Measurements from ENCODE around the gene FEZF1.
"Not testable (repeated sequence)": the region's sequence is repeated elsewhere in the genome, so short reads cannot be mapped to it uniquely, and the experiment has no call there.

Gene FEZF1

DNA sequence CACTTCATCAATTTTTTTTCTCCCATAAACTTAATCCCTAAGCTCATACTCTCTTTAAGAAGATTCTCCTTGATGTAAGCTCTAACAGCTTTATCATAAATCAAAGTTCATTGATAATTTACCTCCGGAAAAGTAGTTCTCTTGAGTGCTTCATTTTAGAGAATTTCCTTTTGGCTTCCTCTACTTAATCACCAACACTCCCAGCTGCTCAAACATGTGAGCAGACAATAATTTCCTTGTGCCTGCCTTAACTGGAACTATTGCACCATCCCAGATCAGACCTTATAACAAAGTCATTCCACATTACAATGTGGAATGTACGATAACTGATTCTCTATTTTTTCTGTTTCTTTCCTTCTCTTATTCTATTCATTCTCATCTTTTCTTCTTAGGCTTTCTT lies 5.9 kb downstream of the FEZF1 start:
- no peak for DNase-seq (ENCODE audit: low read depth)
- TF ChIP-seq, protein P1, sequence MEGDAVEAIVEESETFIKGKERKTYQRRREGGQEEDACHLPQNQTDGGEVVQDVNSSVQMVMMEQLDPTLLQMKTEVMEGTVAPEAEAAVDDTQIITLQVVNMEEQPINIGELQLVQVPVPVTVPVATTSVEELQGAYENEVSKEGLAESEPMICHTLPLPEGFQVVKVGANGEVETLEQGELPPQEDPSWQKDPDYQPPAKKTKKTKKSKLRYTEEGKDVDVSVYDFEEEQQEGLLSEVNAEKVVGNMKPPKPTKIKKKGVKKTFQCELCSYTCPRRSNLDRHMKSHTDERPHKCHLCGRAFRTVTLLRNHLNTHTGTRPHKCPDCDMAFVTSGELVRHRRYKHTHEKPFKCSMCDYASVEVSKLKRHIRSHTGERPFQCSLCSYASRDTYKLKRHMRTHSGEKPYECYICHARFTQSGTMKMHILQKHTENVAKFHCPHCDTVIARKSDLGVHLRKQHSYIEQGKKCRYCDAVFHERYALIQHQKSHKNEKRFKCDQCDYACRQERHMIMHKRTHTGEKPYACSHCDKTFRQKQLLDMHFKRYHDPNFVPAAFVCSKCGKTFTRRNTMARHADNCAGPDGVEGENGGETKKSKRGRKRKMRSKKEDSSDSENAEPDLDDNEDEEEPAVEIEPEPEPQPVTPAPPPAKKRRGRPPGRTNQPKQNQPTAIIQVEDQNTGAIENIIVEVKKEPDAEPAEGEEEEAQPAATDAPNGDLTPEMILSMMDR (conservative IDR thresholded peaks at IDR 0.05; ENCODE audit: control insufficient read depth, insufficient read depth, low read depth, low read length) = no peak
- no peak overlapping the region for H3K4me3 ChIP-seq (ENCODE audit: control insufficient read depth, low read depth, low read length)

GRCh38 chr7:122298131-122298530 lies 6.4 kb downstream of the FEZF1 start:
- no peak for DNase-seq (ENCODE audit: low read depth)
- no peak overlapping the region for H3K4me3 ChIP-seq (ENCODE audit: control insufficient read depth, low read depth, low read length)
- TF ChIP-seq, protein P1 (conservative IDR thresholded peaks at IDR 0.05; ENCODE audit: control insufficient read depth, insufficient read depth, low read depth, low read length) = no peak

DNA sequence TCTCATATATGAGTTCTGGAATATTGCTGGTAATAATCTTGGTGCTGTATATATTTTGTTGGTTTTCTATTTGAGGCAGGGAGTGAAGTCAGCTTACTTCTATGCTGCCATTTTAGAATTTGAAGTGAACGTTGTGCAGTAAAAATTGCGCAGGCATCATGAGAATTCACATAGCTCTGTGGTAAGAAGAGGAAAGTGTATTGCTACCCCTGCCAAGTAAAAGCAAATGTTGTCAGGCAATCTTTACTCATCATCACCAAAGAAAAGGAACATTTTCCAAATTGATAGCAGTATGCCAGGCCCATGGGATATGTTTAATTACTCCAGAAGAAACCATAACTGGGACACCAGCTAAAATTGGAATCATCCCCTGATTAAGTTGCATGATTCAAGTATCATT lies 13.4 kb downstream of the FEZF1 start:
- TF ChIP-seq, protein P1 (conservative IDR thresholded peaks at IDR 0.05; ENCODE audit: control insufficient read depth, insufficient read depth, low read depth, low read length) = no peak
- H3K4me3 ChIP-seq (ENCODE audit: control insufficient read depth, low read depth, low read length) = no peak overlapping the region
- no peak for DNase-seq (ENCODE audit: low read depth)

DNA sequence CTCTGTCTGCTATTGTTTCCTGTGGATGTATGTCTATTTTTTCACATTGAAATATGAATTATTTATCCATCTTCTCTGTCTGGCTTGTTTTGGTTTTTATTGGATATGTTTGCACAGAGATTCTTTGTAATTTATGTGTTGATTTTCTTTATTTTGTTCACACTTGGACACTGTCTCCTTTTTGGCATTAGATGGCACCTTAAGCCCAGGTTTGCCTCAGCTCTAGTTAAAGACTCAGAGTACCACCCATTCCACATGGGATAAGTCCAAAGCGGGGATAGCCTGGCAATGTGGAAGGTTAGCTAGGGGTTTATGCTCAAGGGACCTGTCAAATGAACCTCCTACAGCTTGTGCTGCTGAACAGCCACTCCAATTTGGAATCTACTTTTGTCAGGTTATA lies 14.1 kb downstream of the FEZF1 start:
- no peak overlapping the region for H3K4me3 ChIP-seq (ENCODE audit: control insufficient read depth, low read depth, low read length)
- no peak for DNase-seq (ENCODE audit: low read depth)
- TF ChIP-seq, protein P1 (conservative IDR thresholded peaks at IDR 0.05; ENCODE audit: control insufficient read depth, insufficient read depth, low read depth, low read length) = no peak

DNA sequence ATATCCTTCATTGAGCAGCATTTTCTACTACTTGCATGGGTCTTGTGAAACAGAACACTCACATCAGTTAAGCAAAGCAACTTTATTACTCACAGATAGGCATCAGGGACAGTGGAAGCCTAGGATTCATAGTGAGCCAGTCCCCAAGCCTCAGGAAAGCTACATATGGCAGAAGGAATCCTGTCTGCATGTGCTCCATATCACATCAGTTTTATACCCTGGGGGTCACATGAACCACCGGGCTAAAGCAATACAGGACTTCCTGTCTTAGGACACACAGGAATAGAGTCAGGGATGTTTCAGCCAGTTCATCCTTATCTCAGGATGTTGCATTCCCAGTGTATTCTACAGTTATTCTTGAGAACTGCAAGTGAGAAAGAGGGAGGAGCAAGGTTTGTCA lies 15.1 kb downstream of the FEZF1 start:
- DNase-seq (ENCODE audit: low read depth) = no peak
- TF ChIP-seq, protein P1 (conservative IDR thresholded peaks at IDR 0.05; ENCODE audit: control insufficient read depth, insufficient read depth, low read depth, low read length) = no peak
- no peak overlapping the region for H3K4me3 ChIP-seq (ENCODE audit: control insufficient read depth, low read depth, low read length)

- DNase-seq (ENCODE audit: low read depth); H3K4me3 ChIP-seq (ENCODE audit: control insufficient read depth, low read depth, low read length): not testable (repeated sequence)
These were observed 19.9 kb downstream of the FEZF1 start for GRCh38 chr7:122284608-122285007.

- DNase-seq (ENCODE audit: low read depth) = no peak
- H3K4me3 ChIP-seq (ENCODE audit: control insufficient read depth, low read depth, low read length) = no peak overlapping the region
- TF ChIP-seq, protein P1 (conservative IDR thresholded peaks at IDR 0.05; ENCODE audit: control insufficient read depth, insufficient read depth, low read depth, low read length) = no peak
These were observed 31.4 kb downstream of the FEZF1 start for GRCh38 chr7:122273117-122273516.
